ENCODE results near the gene ELOB. TPM values are rescaled to one million over a fixed set of nuclear protein-coding genes. Genes with fewer than 3 reads are reported as not detected.

Gene ELOB
- total and polyA plus RNA-seq, 2 of the 13 experiments (the other 11 are each of a cell fraction or from before 2014, with no cell fraction given), result 208 to 225 TPM

GRCh38 chr16:2816751-2817339 lies 39.8 kb upstream of the ELOB start, which contains the start of gene PRSS21:
TSS of gene PRSS21 (plus strand) at chr16:2817237. CDS start at chr16:2817269, 32 bp downstream.
- no peaks in the 10 kb centered on the region for H4K20me1 ChIP-seq (ENCODE audit: insufficient read depth, low read length)
- TF ChIP-seq HBP1 (CRISPR knock-in tag; IDR thresholded peaks at IDR 0.05; ENCODE audit: low read depth), result no peak
- no peak for TF ChIP-seq ZNF354B (CRISPR knock-in tag; IDR thresholded peaks at IDR 0.05)
- no peak for TF ChIP-seq GLMP (CRISPR knock-in tag; IDR thresholded peaks at IDR 0.05; ENCODE audit: borderline replicate concordance)
- TF ChIP-seq MAF1 (CRISPR knock-in tag; IDR thresholded peaks at IDR 0.05; ENCODE audit: borderline replicate concordance), result no peak
- no peak for TF ChIP-seq ZNF781 (CRISPR knock-in tag; IDR thresholded peaks at IDR 0.05; ENCODE audit: borderline replicate concordance, not compliant biosample characterization)
- TF ChIP-seq PRPF4 (IDR thresholded peaks at IDR 0.05; ENCODE audit: low read depth, low read length, poor library complexity, severe bottlenecking), result no peak
- 0 out of 2 replicates have a peak, but pooled peaks have one; percentile 18 for TF ChIP-seq CTCF (CRISPR knock-in tag; IDR thresholded peaks at IDR 0.05)
- TF ChIP-seq WIZ (CRISPR knock-in tag; IDR thresholded peaks at IDR 0.05), result no peak
- no peak for TF ChIP-seq U2AF2 (IDR thresholded peaks at IDR 0.05; ENCODE audit: low read depth, low read length)
- no peak for TF ChIP-seq ZNF878 (CRISPR knock-in tag; IDR thresholded peaks at IDR 0.05)
- TF ChIP-seq ZNF713 (CRISPR knock-in tag; IDR thresholded peaks at IDR 0.05), result no peak
- TF ChIP-seq POLR2AphosphoS2 (IDR thresholded peaks at IDR 0.05; ENCODE audit: low read depth, low read length), result no peak
- no peak for TF ChIP-seq ZKSCAN1 (IDR thresholded peaks at IDR 0.05; ENCODE audit: low read length)
- no peak for TF ChIP-seq ATF7-NPFF (CRISPR knock-in tag; IDR thresholded peaks at IDR 0.05; ENCODE audit: low read depth)
- no peak for TF ChIP-seq NFIC (IDR thresholded peaks at IDR 0.05; ENCODE audit: low read length)
- peak; percentile 31; the same call in 1 of the 2 replicates for TF ChIP-seq ZBTB33 (CRISPR knock-in tag; IDR thresholded peaks at IDR 0.05)
- ATAC-seq (no peak; the same call in 2 of the 3 replicates), DNase-seq (ENCODE audit: low spot score) (no peak), FAIRE-seq (no peak)
- H3K4me1 ChIP-seq (ENCODE audit: insufficient read depth, low read length), result peaks cover 26% of the 10 kb centered on the region
- H3K9ac ChIP-seq (ENCODE audit: insufficient read depth, low read depth, low read length), result no peak within 1 kb of the TSS
- H3K4me3 ChIP-seq (replicated peaks in 1 of 3; ENCODE audit: insufficient read depth in 1 of 3, low read depth in 2 of 3, low read length in 3 of 3), result no peak within 1 kb of the TSS
- H2AFZ ChIP-seq (ENCODE audit: low read length), result no peak within 1 kb of the TSS
- no peaks in the 10 kb centered on the region for H3K9me3 ChIP-seq (ENCODE audit: low read length)
- in situ Hi-C loops (cut with HindIII; ENCODE audit: extremely low pct_ligation_motif_present, low pct_unique_long_range_greater_than_20kb), result no loop called here
- no TSS peak for BruUV-seq (replicated peaks)
- WGBS (ENCODE audit: low lambda C conversion rate), result 83% methylated on average over 15 of the region's 28 CpGs
- ChIA-PET CTCF (ENCODE audit: low intra/inter-chr PET ratio, low total read pairs) (interaction anchor here (0.6 kb wide), 2 partner anchors 8 to 20 kb away, joined by 3 read pairs; no protein-coding TSS in a partner anchor), POLR2A (no interaction called here)
- H3K36me3 ChIP-seq (replicated peaks in 1 of 2; ENCODE audit: control insufficient read depth in 1 of 2, insufficient read depth in 2 of 2, low read length in 2 of 2), result no peaks in the 10 kb centered on the region
- no peak within 1 kb of the TSS for H3K4me2 ChIP-seq (ENCODE audit: low read depth, low read length)
- intact Hi-C loops (cut with micrococcal nuclease; ENCODE audit: unreplicated experiment), result no loop called here
- H3K27ac ChIP-seq (ENCODE audit: extremely low read length, insufficient read depth, low read length), result no peak within 1 kb of the TSS
- H3K79me2 ChIP-seq (ENCODE audit: insufficient read depth, low read length), result no peaks in the 10 kb centered on the region
- H3K27me3 ChIP-seq (ENCODE audit: control insufficient read depth in 1 of 2, insufficient read depth in 2 of 2, low read length in 2 of 2), result peaks cover 6 to 53% of the 10 kb centered on the region in 2 experiments

Measured in HepG2 (cell line).